GM12878 (cell line): ENCODE data around the gene CD79A. TPM values are rescaled to one million over a fixed set of nuclear protein-coding genes. Genes with fewer than 3 reads are reported as not detected.

Experiments
- ATAC-seq: fragments of 200-7000 bp; cut with Tn5 transposase; 3 replicates; pipeline ENCODE4 v1.9.1; 2020; ENCODE audit warnings: mild to moderate bottlenecking, moderate library complexity
- BruUV-seq: library from RNA; stranded (reverse); fragments of 400-500 nt; replicated peaks from 2 replicates; lab custom pipeline; 2021; lab: Mats Ljungman, UMichigan
- CTCF ChIA-PET: fragments of 300-600 bp; sonication (Branson Sonifier 250); formaldehyde crosslinking; extraction: SDS; loops from one replicate; lab custom pipeline; 2021; ENCODE audit warnings: inconsistent platforms; lab: Yijun Ruan, JAX
- POLR2A ChIA-PET: fragments of 350-600 bp; formaldehyde crosslinking; extraction: SDS; loops from one replicate; lab custom pipeline; 2021; ENCODE audit warnings: inconsistent platforms; lab: Charles Lee
- RAD21 ChIA-PET: fragments of 300-600 bp; sonication (Branson Sonifier 250); formaldehyde crosslinking; loops from one replicate; lab custom pipeline; 2023; ENCODE audit warnings: antibody characterized with exemption; ENCODE audit not compliant: unreplicated experiment; lab: Charles Lee
- SMC1A ChIA-PET: fragments of 300-600 bp; sonication (Branson Sonifier 250); formaldehyde crosslinking; loops from one replicate; lab custom pipeline; 2023; ENCODE audit not compliant: unreplicated experiment, uncharacterized antibody; lab: Charles Lee
- DNase-seq: peaks from one replicate; pipeline ENCODE4 v3.0.0-alpha.2; 2011; ENCODE audit warnings: low read depth, low spot score
- FAIRE-seq: peaks from 3 replicates; lab custom pipeline; 2011; peaks lifted over from hg19 to GRCh38; lab: Jason Lieb, UNC
- H2AFZ ChIP-seq: 2 replicates; pipeline ENCODE4 v1.6.0; 2011; ENCODE audit warnings: low read depth, low read length, control low read depth; ENCODE audit not compliant: control insufficient read depth
- H3K27ac ChIP-seq: 2 replicates; pipeline ENCODE4 v1.5.1; 2011; ENCODE audit warnings: control low read depth; ENCODE audit not compliant: control insufficient read depth, insufficient read depth
- H3K27me3 ChIP-seq, 2 experiments: replicated peaks in 1 of 2; 2 replicates each; pipeline versions ENCODE4 v1.6.0 to v1.6.1; 2011; ENCODE audit warnings: low read length in 1 of 2; ENCODE audit not compliant: control insufficient read depth in 2 of 2, insufficient read depth in 2 of 2
- H3K36me3 ChIP-seq, 2 experiments: 2 replicates each; pipeline ENCODE4 v1.5.1; 2011; ENCODE audit warnings: low read length in 1 of 2; ENCODE audit not compliant: control insufficient read depth in 2 of 2, insufficient read depth in 2 of 2
- H3K4me1 ChIP-seq: 2 replicates; pipeline ENCODE4 v1.6.1; 2011; ENCODE audit warnings: mild to moderate bottlenecking, low read length, moderate library complexity, mixed read lengths; ENCODE audit not compliant: control insufficient read depth, insufficient read depth
- H3K4me2 ChIP-seq: 2 replicates; pipeline ENCODE4 v1.6.0; 2011; ENCODE audit warnings: control low read depth; ENCODE audit not compliant: control insufficient read depth, insufficient read depth
- H3K4me3 ChIP-seq: fragments of 200-600 bp; sonication (generic); 2 replicates; pipeline ENCODE4 v1.5.1; 2016
- H3K79me2 ChIP-seq: 2 replicates; pipeline ENCODE4 v1.6.0; 2011; ENCODE audit warnings: low read length; ENCODE audit not compliant: control insufficient read depth, insufficient read depth
- H3K9ac ChIP-seq: 2 replicates; pipeline ENCODE4 v1.8.0; 2011; ENCODE audit warnings: low read length, control low read depth, mixed read lengths; ENCODE audit not compliant: control insufficient read depth, insufficient read depth
- H3K9me3 ChIP-seq: replicated peaks from 3 replicates; pipeline ENCODE4 v1.5.1; 2011; ENCODE audit warnings: mild to moderate bottlenecking, low read length; ENCODE audit not compliant: control insufficient read depth, insufficient read depth
- H4K20me1 ChIP-seq: 2 replicates; pipeline ENCODE4 v1.6.0; 2011; ENCODE audit not compliant: control insufficient read depth, insufficient read depth
- BCL11A ChIP-seq: IDR thresholded peaks from 2 replicates; pipeline ENCODE4 v1.6.1; 2011; ENCODE audit warnings: low read depth, low read length
- CTCF ChIP-seq, 3 experiments: IDR thresholded peaks in 2 of 3; conservative IDR thresholded peaks in 1 of 3; 2 replicates each; pipeline ENCODE4 v1.5.1; 2011; ENCODE audit warnings: low read depth in 3 of 3, low read length in 3 of 3, mild to moderate bottlenecking in 3 of 3, control low read depth in 2 of 3, moderate library complexity in 2 of 3, inconsistent platforms in 1 of 3, mixed read lengths in 1 of 3; ENCODE audit not compliant: control insufficient read depth in 2 of 3, insufficient read depth in 1 of 3; ENCODE audit errors: extremely low read depth in 1 of 3
- POLR2A ChIP-seq: IDR thresholded peaks from 2 replicates; pipeline ENCODE4 v1.6.1; 2011; ENCODE audit warnings: low read depth, mild to moderate bottlenecking, low read length
- SMAD5 ChIP-seq: IDR thresholded peaks from 2 replicates; pipeline ENCODE4 v1.6.1; 2016; ENCODE audit warnings: antibody characterized with exemption, low read depth
- ZSCAN29 ChIP-seq: fragments of 450-650 bp; IDR thresholded peaks from 2 replicates; pipeline ENCODE4 v1.6.1; 2017; ENCODE audit warnings: mild to moderate bottlenecking, moderate library complexity
- WGBS: methylation state at CpG from one replicate; pipeline ENCODE4 v1.1.6; 2016; ENCODE audit warnings: low lambda C conversion rate; ENCODE audit not compliant: insufficient replicate concordance, insufficient coverage; ENCODE audit errors: missing lambda C conversion rate; 5-methylcytosine and 5-hydroxymethylcytosine counted together
- in situ Hi-C: fragments of 300-500 bp; cut with MboI; formaldehyde crosslinking; loops from 9 replicates; pipeline ENCODE4 v1.14.3; 2018; ENCODE audit warnings: mixed read lengths
- intact Hi-C: fragments of 100-400 bp; cut with micrococcal nuclease; formaldehyde crosslinking; loops from one replicate; pipeline ENCODE4 v1.14.2; 2022; ENCODE audit not compliant: unreplicated experiment
- polyA plus RNA-seq, 11 experiments: library from polyadenylated mRNA; depleted of rRNA in 4 of 11; unstranded in 6 of 11; stranded (reverse) in 5 of 11; fragments of >200 nt; fragmentation: Nextera tagmentation in 4 of 11; fragmentation: Illumina TruSeq in 1 of 11; extraction: Ambion mirVana in 4 of 11; extraction: Trizol in 1 of 11; gene quantifications; 1 replicate in 1 of 11; 2 replicates in 10 of 11; pipeline versions ENCODE4 v1.2.1 to v1.2.3, GENCODE V29; 2011 to 2016; ENCODE audit warnings: inconsistent platforms in 2 of 11, missing spikeins in 2 of 11, low read depth in 1 of 11
- total RNA-seq, 4 experiments: library from RNA; depleted of rRNA in 3 of 4; stranded (reverse); fragments of >200 nt in 3 of 4; fragmentation: Illumina TruSeq in 1 of 4; extraction: Trizol in 1 of 4; gene quantifications; 2 replicates each; pipeline versions ENCODE4 v1.2.1 to v1.2.3, GENCODE V29; 2013 to 2021

The CD79A gene
- total and polyA plus RNA-seq, 10 of the 15 experiments (the other 5 are each of a cell fraction or from before 2014, with no cell fraction given) = 38.8 to 414 (median 282) TPM

GRCh38 chr19:41864374-41864773, 12.7 kb upstream of the CD79A start:
- ATAC-seq = no peak
- TF ChIP-seq BCL11A (no peak), ZSCAN29 (no peak), SMAD5 (peak; percentile 26; the same call in 1 of the 2 replicates), CTCF (IDR thresholded peaks at IDR 0.05 in 2 of 3, conservative IDR thresholded peaks at IDR 0.05 in 1 of 3; ENCODE audit: control insufficient read depth in 2 of 3, extremely low read depth in 1 of 3, insufficient read depth in 1 of 3, low read depth in 3 of 3, low read length in 3 of 3) (0 out of 6 replicates have a peak, but pooled peaks of 1 of the 3 experiments have one; percentile 1), POLR2A (peak; percentile 35; the same call in 1 of the 2 replicates)
- TF ChIP-seq, all 136 proteins: peak for 3
- TSS peak; percentile 3 for BruUV-seq
- Histone ChIP-seq H3K79me2 (peaks cover 86% of the 10 kb centered on the region), H3K9me3 (no peaks in the 10 kb centered on the region), H3K27ac (no peak overlapping the region), H3K9ac (peak overlapping the region; percentile 25; the same call in 1 of the 2 replicates), H4K20me1 (peaks cover 31% of the 10 kb centered on the region), H3K4me1 (peaks cover 53% of the 10 kb centered on the region), H3K4me2 (peak overlapping the region; percentile 84), H3K36me3 (peaks cover 37 to 41% of the 10 kb centered on the region in 2 experiments), H2AFZ (no peak overlapping the region), H3K4me3 (peak overlapping the region; percentile 65; the same call in 1 of the 2 replicates), H3K27me3 (no peaks in the 10 kb centered on the region)
- in situ Hi-C loops = no loop called here
- SMC1A ChIA-PET = interaction anchor here (1.4 to 1.9 kb wide), 3 partner anchors 10 to 88 kb away, joined by 4 to 5 read pairs (median 5); no protein-coding TSS in a partner anchor
- intact Hi-C loops = no loop called here
- CTCF ChIA-PET = interaction anchor here (1.3 to 3.7 kb wide), 4 partner anchors 8 to 93 kb away, joined by 4 to 28 read pairs (median 8); partner anchors contain the start of gene CD79A
- RAD21 ChIA-PET = interaction anchor here (1.0 kb wide), 1 partner anchor 70 kb away, joined by 3 read pairs; no protein-coding TSS in a partner anchor
- FAIRE-seq (no peak), DNase-seq (no peak)
- POLR2A ChIA-PET = interaction anchor here (0.5 to 2.4 kb wide), 5 partner anchors 10 to 22 kb away, joined by 3 to 14 read pairs (median 4); no protein-coding TSS in a partner anchor
- WGBS = 80% methylated on average over 5 of the region's 5 CpGs
